Glutamatergic neuron (in vitro differentiated cells): ENCODE data around the gene AFAP1. TPM values are rescaled to one million over a fixed set of nuclear protein-coding genes. Genes with fewer than 3 reads are reported as not detected.
A peak's percentile ranks its signal among the peaks of the same experiment; 100 is the strongest.

ENCODE experiments used
- DNase-seq: peaks from one replicate; pipeline ENCODE4 v3.0.0; 2022
- H3K27ac Mint-ChIP-seq: one replicate; pipeline ENCODE4 v1.8.0; 2020; ENCODE audit warnings: mild to moderate bottlenecking, mixed read lengths, inconsistent platforms; ENCODE audit not compliant: unreplicated experiment
- H3K27me3 Mint-ChIP-seq: one replicate; pipeline ENCODE4 v1.8.0; 2020; ENCODE audit warnings: mild to moderate bottlenecking, moderate library complexity, mixed read lengths, inconsistent platforms; ENCODE audit not compliant: unreplicated experiment
- H3K36me3 Mint-ChIP-seq: one replicate; pipeline ENCODE4 v1.8.0; 2020; ENCODE audit warnings: mild to moderate bottlenecking, mixed read lengths, inconsistent platforms; ENCODE audit not compliant: unreplicated experiment
- H3K4me1 Mint-ChIP-seq: one replicate; pipeline ENCODE4 v1.8.0; 2020; ENCODE audit warnings: mild to moderate bottlenecking, low read depth, mixed read lengths, inconsistent platforms; ENCODE audit not compliant: unreplicated experiment
- H3K4me3 Mint-ChIP-seq: one replicate; pipeline ENCODE4 v1.8.0; 2020; ENCODE audit warnings: mild to moderate bottlenecking, mixed read lengths, inconsistent platforms; ENCODE audit not compliant: unreplicated experiment
- H3K9me3 Mint-ChIP-seq: one replicate; pipeline ENCODE4 v1.8.0; 2020; ENCODE audit warnings: mild to moderate bottlenecking, moderate library complexity, mixed read lengths, inconsistent platforms; ENCODE audit not compliant: unreplicated experiment
- total RNA-seq: library from RNA; stranded (reverse); fragmentation: NEBNext Ultra II Directional; extraction: Animal tissue kit (Norgen Biotek cat#: 25700); gene quantifications from one replicate; pipeline ENCODE4 v1.2.1, GENCODE V29; 2021; ENCODE audit not compliant: unreplicated experiment
- TF ChIP-seq, protein P1 (sequence below): fragments of 200-600 bp; sonication (generic); IDR thresholded peaks from one replicate; pipeline ENCODE4 v1.5.0; 2021; ENCODE audit not compliant: partially characterized antibody, unreplicated experiment

Gene AFAP1
- total RNA-seq, 1 donor from 2014 or later, result 528 TPM

GRCh38 chr4:7962609-7963508 is 23.2 kb upstream of the AFAP1 start:
- peaks cover 34% of the 10 kb centered on the region for H3K4me1 Mint-ChIP-seq
- TF ChIP-seq, protein P1, sequence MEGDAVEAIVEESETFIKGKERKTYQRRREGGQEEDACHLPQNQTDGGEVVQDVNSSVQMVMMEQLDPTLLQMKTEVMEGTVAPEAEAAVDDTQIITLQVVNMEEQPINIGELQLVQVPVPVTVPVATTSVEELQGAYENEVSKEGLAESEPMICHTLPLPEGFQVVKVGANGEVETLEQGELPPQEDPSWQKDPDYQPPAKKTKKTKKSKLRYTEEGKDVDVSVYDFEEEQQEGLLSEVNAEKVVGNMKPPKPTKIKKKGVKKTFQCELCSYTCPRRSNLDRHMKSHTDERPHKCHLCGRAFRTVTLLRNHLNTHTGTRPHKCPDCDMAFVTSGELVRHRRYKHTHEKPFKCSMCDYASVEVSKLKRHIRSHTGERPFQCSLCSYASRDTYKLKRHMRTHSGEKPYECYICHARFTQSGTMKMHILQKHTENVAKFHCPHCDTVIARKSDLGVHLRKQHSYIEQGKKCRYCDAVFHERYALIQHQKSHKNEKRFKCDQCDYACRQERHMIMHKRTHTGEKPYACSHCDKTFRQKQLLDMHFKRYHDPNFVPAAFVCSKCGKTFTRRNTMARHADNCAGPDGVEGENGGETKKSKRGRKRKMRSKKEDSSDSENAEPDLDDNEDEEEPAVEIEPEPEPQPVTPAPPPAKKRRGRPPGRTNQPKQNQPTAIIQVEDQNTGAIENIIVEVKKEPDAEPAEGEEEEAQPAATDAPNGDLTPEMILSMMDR, result no peak
- H3K27ac Mint-ChIP-seq, result peak overlapping the region; percentile 75
- H3K9me3 Mint-ChIP-seq, result peaks cover 13% of the 10 kb centered on the region
- H3K36me3 Mint-ChIP-seq, result no peaks in the 10 kb centered on the region
- H3K4me3 Mint-ChIP-seq, result no peak overlapping the region
- H3K27me3 Mint-ChIP-seq, result peaks cover 12% of the 10 kb centered on the region
- no peak for DNase-seq

- H3K4me3 Mint-ChIP-seq, result no peak overlapping the region
These were observed 21.4 kb upstream of the AFAP1 start for GRCh38 chr4:7960790-7961655.

GRCh38 chr4:7960017-7960789 is 20.5 kb upstream of the AFAP1 start:
- peak overlapping the region; percentile 48 for H3K27ac Mint-ChIP-seq
- peaks cover 10% of the 10 kb centered on the region for H3K9me3 Mint-ChIP-seq
- TF ChIP-seq, protein P1, result no peak
- H3K4me1 Mint-ChIP-seq, result peaks cover 22% of the 10 kb centered on the region
- no peak for DNase-seq
- peaks cover 10% of the 10 kb centered on the region for H3K27me3 Mint-ChIP-seq
- H3K36me3 Mint-ChIP-seq, result no peaks in the 10 kb centered on the region
- no peak overlapping the region for H3K4me3 Mint-ChIP-seq

More at GRCh38 chr4:7960790-7961655, 21.4 kb upstream of the AFAP1 start:
- peaks cover 10% of the 10 kb centered on the region for H3K9me3 Mint-ChIP-seq
- H3K27me3 Mint-ChIP-seq, result peaks cover 10% of the 10 kb centered on the region
- peaks cover 26% of the 10 kb centered on the region for H3K4me1 Mint-ChIP-seq
- TF ChIP-seq, protein P1, result no peak
- no peak for DNase-seq
- no peaks in the 10 kb centered on the region for H3K36me3 Mint-ChIP-seq
- H3K27ac Mint-ChIP-seq, result no peak overlapping the region

GRCh38 chr4:7959078-7959477 is 19.4 kb upstream of the AFAP1 start:
- peaks cover 10% of the 10 kb centered on the region for H3K27me3 Mint-ChIP-seq
- TF ChIP-seq, protein P1, result no peak
- no peak overlapping the region for H3K4me3 Mint-ChIP-seq
- no peaks in the 10 kb centered on the region for H3K36me3 Mint-ChIP-seq
- H3K27ac Mint-ChIP-seq, result peak overlapping the region; percentile 55
- H3K9me3 Mint-ChIP-seq, result peaks cover 8% of the 10 kb centered on the region
- no peak for DNase-seq
- H3K4me1 Mint-ChIP-seq, result peaks cover 22% of the 10 kb centered on the region
